Measurements from ENCODE around the gene FGFRL1. TPM values are rescaled to one million over a fixed set of nuclear protein-coding genes. Genes with fewer than 3 reads are reported as not detected.

Gene FGFRL1
- total and polyA plus RNA-seq, 3 donors from 2014 or later, result 13.7 to 25.6 (median 14.4) TPM

- WGBS, 2 donors, result 74 to 90% methylated on average over 2 to 34 of the region's 37 CpGs
- TF ChIP-seq POLR2A (IDR thresholded peaks at IDR 0.05) (no peak), CTCF (IDR thresholded peaks at IDR 0.05) (no peak)
- Histone ChIP-seq H3K4me3 (peak overlapping the region; percentile 62 to 63), H3K4me1 (peaks cover 12% of the 10 kb centered on the region), H3K9me3 (no peaks in the 10 kb centered on the region), H3K36me3 (ENCODE audit: low read depth, missing control alignments) (no peaks in the 10 kb centered on the region), H3K27me3 (no peaks in the 10 kb centered on the region), H3K27ac (no peak overlapping the region)
- intact Hi-C loops (cut with DNase I; ENCODE audit: low total_unique reads), result no loop called here
- DNase-seq, result no peak
Observed at GRCh38 chr4:987624-988513, 23.6 kb upstream of the FGFRL1 start.

- Histone ChIP-seq H3K36me3 (ENCODE audit: low read depth, missing control alignments) (no peaks in the 10 kb centered on the region), H3K9me3 (no peaks in the 10 kb centered on the region), H3K4me3 (no peak overlapping the region), H3K27me3 (no peaks in the 10 kb centered on the region), H3K4me1 (peaks cover 12% of the 10 kb centered on the region), H3K27ac (no peak overlapping the region)
- no peak for DNase-seq
- intact Hi-C loops (cut with DNase I; ENCODE audit: low total_unique reads), result no loop called here
- TF ChIP-seq CTCF (IDR thresholded peaks at IDR 0.05), result no peak
- TF ChIP-seq POLR2A (IDR thresholded peaks at IDR 0.05), result no peak
- 92% methylated on average over 68 of the region's 69 CpGs; no CpG with 5 or more reads in 1 of the 2 donors for WGBS, 2 donors
Observed at GRCh38 chr4:988726-989721, 22.4 kb upstream of the FGFRL1 start.

- Histone ChIP-seq H3K27me3 (no peaks in the 10 kb centered on the region), H3K4me3 (no peak overlapping the region), H3K27ac (no peak overlapping the region), H3K9me3 (no peaks in the 10 kb centered on the region), H3K4me1 (peaks cover 12% of the 10 kb centered on the region), H3K36me3 (ENCODE audit: low read depth, missing control alignments) (no peaks in the 10 kb centered on the region)
- DNase-seq, result no peak
- WGBS, 2 donors, result 96 to 98% methylated on average over 30 to 53 of the region's 58 CpGs
- intact Hi-C loops (cut with DNase I; ENCODE audit: low total_unique reads), result no loop called here
- TF ChIP-seq CTCF (IDR thresholded peaks at IDR 0.05) (no peak), POLR2A (IDR thresholded peaks at IDR 0.05) (no peak)
Observed at GRCh38 chr4:989722-990471, 21.5 kb upstream of the FGFRL1 start.

- no peak overlapping the region for H3K27ac ChIP-seq
- H3K27me3 ChIP-seq, result no peaks in the 10 kb centered on the region
- H3K4me1 ChIP-seq, result peaks cover 12% of the 10 kb centered on the region
- no peaks in the 10 kb centered on the region for H3K9me3 ChIP-seq
- no peak for DNase-seq
- intact Hi-C loops (cut with DNase I; ENCODE audit: low total_unique reads), result no loop called here
- no peak overlapping the region for H3K4me3 ChIP-seq
- H3K36me3 ChIP-seq (ENCODE audit: low read depth, missing control alignments), result no peaks in the 10 kb centered on the region
- TF ChIP-seq POLR2A (IDR thresholded peaks at IDR 0.05) (no peak), CTCF (IDR thresholded peaks at IDR 0.05) (no peak)
- WGBS, 2 donors, result 94 to 95% methylated on average over 23 to 25 of the region's 26 CpGs
Observed at GRCh38 chr4:990746-991367, 20.6 kb upstream of the FGFRL1 start.

Measured in testis (tissue), 3 donors.